ENCODE results near the gene CFAP221. TPM values are rescaled to one million over a fixed set of nuclear protein-coding genes. Genes with fewer than 3 reads are reported as not detected.

The CFAP221 gene
- 1 to 10 TPM in 1 of 10 donors, under 1 TPM in 9; 0.24 to 1.2 (median 0.82) TPM for polyA plus RNA-seq (ENCODE audit: insufficient read length in 10 of 10)
- long read RNA-seq, donor 1, result 0 reads
- long read RNA-seq, donor 2, result 0 reads
- long read RNA-seq, donor 3, result 0 reads
- long read RNA-seq, donor 4, result 0 reads
- long read RNA-seq, donor 5, result 0 reads
- long read RNA-seq, donor 6, result 0 reads
- long read RNA-seq, donor 7, result 0 reads
- long read RNA-seq, donor 8, result 0 reads
- long read RNA-seq, donor 9, result 0 reads

DNA sequence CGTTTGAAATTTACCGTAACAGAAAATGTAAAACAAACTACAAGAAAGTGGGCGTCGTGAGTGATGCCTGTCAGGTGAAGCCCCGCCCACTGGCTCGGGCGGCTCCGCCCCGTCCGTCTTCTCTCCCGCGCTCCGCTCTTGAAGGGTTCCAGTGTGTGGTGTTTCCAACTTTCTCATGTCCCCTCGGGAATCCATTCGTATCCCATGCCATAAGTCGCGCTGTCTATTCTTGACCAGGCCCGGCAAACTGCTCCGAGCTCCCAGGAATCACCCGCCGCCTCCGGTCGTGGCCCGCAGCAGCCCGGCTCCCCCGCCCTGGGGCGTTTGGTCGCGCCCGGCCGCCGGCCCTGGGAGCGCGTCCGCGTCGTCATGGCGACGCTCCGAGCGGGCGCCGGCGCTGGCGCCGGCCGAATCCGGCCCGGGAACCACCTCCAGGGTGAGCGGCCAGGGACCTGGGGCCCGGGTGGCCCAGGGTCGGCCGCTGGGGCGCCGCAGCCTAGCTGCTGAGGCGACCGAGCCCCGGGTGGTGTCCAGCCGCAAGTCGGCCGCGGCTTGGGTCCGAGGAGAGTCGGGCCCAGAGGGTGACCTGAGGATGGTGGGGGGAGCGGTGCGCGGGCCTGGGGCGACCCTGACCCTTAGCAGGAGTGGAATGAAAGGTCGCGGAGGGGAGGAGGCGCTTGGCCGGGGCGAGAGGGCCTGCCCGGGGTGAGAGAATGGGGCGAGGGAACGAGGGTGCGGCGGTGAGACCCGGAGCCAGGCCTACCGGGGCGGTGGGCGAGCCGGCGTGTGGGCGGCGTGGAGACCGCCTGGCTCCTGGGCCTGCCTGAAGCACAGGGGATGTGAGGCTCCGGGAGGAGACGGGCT is at the start of gene CFAP221:
Gene CFAP221 (plus strand): TSS at position 375 of the 864 bp plus-strand sequence. CDS start 1,683 bp downstream, outside the sequence.
- DNase-seq, result peak; percentile 42 to 89 (median 80)

DNA sequence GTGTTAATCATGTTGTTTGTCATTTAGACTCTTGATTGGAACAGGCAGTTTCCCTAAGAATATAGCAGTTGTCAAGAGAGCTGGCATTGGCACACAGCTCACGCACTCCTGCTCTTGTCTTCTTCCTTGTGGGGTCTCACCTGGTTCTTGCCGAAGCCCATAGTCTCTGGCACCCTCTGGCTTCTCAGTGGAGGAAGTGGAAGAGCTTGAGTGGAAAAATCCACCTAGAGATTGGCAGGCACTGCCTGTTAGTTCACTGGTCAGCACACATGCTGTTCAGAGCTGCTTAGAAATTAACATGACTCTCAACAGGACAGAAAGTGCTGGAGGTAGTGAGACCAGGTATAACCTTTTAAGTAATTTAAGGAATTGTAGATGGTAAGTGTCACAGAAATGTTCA is 48.3 kb upstream of the CFAP221 start:
- no peak for DNase-seq

DNA sequence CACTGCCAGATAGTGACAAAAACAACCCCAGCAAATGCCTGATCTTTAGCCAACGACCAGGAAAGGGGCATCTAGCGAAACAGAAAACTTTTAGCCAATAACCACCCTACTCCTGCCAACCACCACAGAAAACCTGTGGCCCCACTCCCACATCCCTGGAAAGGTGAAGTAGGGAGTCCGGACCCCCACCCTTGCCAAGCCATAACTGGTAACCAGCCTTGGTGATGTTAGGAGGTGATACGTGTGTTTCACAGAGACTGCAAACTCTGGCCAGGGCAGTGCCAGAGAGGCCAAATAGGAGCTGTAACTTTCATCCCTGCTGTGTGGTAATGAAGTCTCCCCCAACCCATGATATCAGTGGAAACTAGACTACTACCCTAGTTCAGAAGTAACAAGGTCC is 47.6 kb upstream of the CFAP221 start:
- no peak for DNase-seq

DNA sequence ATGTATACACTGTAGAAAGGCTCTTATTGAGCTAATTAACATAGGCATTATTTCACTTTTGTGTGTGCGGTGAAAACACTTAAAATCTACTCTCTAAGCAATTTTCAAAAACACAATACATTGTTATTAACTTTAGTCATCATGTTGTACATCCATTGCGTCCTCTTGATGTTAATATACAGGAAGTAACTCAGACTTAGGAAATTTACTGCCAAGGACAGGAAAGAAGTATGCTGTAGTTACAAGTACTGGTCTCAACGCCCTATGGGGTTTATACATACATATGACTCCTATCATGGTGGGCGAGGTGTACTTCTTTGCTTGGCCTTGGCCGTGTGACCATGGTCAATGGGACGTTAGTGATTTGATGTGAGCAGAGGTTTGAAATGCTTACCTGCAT is 35.5 kb upstream of the CFAP221 start:
- DNase-seq, result no peak

DNA sequence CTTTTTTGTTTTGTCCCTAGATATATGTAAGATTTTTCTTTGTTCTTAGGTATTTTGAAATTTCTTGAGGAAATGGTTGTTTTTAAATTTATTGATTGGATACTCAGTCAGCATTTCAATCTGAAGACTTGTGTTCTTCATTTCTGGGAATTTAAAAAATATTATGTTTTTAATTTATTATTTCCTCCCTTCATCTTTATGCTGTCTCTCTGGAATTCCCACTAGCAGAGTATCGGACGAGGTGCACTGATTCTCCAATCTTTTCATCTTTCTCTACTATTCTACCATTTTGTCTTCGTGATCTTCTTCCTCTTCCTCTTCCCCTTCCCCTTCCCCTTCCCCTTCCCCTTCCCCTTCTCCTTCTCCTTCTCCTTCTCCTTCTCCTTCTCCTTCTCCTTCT is 32.3 kb upstream of the CFAP221 start:
- no peak for DNase-seq

DNA sequence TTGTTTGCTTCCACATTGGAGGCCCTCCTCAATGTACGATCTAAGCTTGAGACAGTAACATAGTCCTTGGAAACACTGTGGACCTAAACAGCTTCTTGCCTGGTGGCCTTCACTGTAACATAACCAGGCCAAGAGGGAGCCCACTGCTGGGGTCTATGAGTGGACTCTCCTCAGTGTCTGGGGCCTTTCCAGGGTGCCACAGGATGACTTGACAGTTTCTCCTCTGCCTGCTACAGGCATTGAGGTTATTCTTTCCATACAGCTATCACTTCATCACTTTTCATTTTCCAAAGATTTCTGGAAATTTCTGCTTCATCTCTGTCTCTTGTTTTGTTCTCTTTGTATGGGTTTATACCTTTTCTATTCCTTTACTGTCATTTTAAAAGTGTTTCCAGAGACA is 31.3 kb upstream of the CFAP221 start:
- DNase-seq, result no peak

DNA sequence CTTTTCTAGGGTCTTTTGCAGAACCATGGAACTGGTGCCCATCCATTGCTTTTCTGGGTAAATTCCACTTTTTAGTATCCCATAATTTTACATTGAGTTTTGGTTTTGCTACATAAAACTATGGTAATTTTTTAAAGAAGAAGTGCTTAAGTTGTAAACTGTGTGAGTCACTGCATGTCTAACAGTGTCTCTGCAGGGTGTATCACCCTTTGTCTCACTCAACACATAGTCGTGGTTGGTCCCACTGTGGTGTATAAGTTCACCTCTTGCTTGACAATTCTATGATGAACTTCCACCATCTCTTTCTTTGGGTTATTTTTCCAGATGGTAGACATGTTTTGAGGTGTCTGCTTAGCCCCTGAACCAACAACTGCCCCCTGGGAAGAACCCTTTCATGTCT is 30.4 kb upstream of the CFAP221 start:
- DNase-seq, result no peak

DNA sequence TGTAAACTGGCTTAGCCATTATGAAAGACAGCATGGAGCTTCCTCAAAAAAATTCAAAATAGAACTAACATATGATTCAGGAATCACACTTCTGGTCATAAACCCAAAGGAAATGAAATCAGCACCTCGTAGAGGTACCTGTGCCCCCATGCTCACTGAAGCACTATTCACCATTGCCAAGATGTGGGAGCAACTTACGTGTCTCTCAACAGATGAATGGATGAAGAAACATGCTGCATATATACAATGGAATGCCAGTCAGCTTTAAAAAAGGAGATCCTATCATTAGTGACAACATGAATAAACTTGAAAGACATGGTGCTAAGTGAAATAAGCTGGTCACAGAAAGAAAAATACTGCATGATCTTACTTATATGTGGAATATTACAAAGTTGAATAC is 28.1 kb upstream of the CFAP221 start:
- no peak for DNase-seq

DNA sequence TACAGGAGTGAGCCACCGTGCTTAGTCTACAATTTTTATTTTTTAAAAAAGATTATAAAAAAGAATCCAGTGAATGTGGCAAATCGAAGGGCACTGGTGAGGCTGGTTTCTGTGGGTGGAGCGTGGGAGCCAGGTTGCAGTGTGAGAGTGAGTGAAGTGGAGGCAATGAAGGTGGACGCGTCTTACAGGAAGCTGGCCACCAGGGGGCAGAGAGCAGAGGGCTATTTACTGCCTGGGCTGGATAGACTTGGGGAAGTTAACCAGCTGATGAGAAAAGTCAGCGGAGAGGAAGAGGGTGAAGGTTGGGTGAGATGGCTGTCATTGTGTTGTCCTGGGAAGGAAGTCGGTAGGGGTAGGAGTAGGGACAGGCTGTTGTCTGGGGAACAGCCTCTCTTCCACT is 26.8 kb upstream of the CFAP221 start:
- DNase-seq, result peak in 2 of 3 donors; percentile 13 to 20

DNA sequence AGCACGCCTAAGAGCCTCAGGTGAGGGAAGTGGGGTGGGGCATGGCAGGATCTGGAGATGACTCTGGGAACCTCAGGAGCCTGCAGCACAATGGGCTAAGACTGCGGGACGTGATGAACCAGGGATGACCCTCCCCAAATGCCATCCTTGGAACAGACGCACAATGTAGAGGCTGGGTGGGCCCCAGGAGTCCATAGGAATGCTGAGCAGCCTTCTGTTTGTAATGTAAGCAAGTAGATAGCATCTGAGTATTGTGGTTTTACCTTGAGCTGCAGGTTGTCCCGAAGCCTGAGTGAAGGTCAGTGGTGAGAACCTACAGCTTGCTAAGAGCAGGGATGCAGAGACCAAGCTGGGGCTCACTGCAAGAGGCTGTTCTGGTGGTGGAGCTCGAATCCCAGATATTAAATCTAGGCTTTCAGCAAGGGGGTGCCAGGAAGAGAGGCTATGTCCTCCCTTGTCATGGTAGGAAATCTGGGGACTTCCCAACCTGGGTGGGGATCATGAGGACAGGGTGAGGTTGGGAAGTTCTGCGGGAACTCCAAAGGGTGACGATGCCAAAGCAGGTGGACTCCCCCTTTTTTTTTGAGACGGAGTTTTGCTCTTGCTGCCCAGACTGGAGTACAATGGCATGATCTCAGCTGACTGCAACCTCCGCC is 25.7 kb upstream of the CFAP221 start:
- DNase-seq, result no peak

DNA sequence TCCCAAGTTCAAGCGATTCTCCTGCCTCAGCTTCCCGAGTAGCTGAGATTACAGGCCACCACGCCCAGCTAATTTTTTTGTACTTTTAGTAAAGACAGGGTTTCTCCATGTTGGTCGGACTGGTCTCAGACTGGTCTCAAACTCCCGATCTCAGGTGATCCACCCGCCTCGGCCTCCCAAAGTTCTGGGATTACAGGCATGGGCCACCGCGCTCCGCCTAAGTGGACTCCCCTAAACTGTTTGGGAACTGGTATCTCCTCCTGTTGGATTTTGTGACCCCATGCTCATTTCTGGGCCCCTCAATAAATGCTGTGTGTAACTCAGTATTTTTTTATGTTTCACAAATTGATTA is 25.2 kb upstream of the CFAP221 start:
- no peak for DNase-seq

DNA sequence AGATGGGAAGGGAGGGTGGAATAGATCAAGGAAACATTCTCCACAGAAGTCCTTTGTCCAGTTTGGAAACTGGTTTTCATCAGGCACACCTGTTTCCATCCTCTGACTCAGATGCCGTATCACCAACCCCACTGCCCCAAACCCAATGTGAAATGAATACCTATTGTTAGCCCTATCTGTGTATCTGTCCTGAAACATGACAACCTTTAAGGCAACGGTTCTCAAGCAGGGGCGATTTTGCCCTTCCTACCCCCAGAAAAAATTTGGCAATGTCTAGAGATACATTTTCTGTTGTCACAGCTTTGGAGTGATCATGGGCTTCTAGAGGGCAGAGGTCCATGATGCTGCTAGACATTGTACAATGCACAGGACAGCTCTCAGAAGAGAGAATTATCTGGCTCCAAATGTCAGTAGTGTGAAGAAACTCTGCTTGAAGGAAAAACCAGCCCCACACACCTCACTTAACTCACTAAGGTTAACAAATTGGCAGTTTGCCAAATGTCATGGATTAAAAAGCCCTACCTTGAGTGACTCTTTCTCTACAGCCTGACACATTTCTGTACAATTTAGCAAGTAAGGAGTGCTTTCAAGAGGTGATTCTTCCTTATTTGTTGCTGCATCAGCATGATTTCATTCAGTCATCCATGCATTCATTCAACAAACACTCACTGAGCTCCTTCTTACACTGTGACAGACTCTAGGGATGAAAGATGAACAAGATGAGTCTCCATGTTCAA is 23.4 kb upstream of the CFAP221 start:
- DNase-seq, result no peak

DNA sequence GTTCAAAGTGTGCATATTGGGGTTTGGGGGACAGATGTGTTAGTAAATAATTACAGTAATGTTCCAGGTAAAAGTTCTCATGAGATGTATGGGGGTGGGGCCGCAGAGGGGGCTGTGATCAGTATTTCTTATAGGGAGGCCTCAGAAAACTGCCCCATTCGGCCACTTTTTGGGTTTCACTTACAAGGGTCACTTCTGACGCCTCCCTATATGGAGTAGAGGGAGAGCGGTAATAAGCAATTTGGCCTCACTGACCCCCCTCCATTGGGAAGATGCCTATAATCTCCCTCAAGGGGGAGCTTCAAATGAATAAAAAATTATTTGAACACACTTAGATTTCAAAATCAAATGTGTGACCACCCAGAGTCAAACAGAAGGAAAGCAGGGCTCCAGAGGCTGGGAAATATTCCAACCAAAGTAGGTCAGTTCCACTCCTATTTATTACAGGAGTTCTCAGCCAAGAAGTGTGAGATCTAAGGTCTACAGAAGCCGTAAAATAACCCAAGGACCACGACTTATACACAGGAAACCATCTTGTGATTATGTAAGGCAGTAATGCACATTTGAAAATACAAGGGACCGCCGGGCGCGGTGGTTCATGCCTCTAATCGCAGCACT is 22.7 kb upstream of the CFAP221 start:
- no peak for DNase-seq

DNA sequence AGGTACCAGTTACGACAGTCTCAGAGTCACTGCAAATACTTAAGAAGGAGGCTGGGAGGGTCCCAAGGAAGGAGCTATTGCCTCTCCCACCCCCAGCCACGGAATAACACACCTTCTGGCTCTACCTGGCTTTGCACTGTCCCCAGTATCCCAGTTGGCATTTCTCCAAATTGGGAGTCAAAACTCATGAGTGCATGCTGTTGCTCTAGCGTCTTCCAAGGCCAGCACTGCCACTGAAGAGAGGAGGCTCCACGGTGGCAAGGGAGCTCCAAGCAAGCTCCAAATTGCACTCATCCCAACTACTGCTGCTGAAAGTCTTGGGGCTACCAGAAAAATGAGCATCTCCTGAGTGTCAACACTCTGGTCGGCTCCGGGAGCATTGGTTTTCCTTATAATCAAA is 21.6 kb upstream of the CFAP221 start:
- no peak for DNase-seq

DNA sequence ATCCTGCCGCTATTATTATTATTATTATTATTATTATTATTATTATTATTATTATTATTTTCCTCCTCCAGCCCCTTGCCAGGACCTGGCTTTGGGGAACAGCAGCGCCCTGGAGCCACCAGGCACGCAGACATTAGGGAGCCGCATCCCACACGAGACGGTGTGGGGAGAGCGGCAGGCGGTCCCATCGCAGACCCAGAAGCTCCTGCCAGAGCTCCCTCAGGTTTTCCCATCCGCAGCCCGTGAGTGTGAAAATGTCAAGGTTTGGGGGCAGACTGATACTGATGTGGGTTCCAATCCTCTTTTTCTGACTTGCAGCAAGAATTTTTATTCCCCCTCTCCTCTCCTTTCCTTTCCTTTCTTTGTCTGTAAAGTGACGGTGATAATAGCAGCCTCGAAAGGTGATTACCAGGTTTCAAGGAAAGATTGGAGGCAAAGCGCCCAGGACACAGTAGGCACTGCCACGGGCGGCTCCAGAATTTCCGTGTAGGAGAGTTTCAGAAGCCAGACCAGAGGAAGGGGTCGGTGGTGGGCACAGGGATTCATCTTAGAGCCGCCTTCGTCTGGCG is 20.8 kb upstream of the CFAP221 start:
- no peak for DNase-seq

DNA sequence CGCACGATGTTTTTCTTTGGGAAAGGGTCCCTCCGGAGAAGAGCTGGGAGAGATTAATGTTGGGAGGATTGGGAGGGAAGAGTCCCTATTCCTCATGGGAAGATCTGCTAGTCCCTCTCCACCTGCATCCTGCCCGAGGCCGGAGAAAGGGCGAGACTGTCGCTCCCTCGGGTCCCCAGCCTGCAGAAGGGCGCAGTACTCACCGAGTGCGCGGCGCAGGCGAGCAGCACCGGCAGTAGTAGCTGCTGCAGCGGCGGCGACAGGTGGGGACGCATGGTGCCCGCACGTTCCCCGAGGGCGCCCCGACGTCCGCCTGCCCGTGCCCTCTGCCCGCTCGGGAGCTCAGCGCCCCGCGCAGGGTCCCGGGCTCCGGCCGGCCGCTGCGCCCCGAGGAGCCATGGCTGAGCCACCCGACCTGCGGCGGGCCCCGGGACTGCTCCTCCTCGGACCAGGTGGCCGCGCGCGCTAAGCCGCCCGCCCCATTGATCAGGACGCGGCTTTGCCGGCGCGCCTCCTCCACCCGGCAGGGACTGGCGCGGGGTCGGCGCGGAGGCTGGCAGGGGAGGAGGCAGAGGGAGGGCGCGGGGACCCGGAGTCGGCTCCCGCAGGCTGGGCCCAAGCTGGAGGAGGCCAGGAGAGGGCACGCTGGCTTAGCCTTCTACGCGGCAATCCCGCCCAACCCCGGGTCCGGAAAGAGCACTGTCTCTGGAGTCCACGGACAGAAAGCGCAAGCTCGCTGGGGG is 20.1 kb upstream of the CFAP221 start, which contains the start of gene SCTR:
Gene SCTR (minus strand): TSS at position 532 of the 743 bp plus-strand sequence. CDS start 257 bp downstream, at position 275.
- no peak for DNase-seq

DNA sequence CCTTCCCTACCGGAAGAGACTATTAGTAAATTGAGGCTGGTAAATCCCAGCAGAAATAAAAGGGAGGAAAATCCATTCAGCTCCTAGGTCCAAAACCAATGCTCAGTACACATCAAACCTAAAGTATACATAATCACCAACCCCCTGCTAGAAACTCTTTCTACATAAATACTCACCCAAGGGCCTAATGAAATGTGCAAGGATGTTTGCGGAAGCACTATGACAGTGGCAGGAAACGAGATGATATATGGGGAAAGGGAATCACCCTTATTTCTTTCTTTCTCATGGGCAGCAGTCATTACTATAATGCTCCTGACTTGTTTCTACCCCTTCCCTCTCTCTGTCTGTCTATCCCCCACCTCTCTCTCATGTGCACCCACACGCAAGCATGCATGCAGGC is 18.6 kb upstream of the CFAP221 start:
- DNase-seq, result no peak

DNA sequence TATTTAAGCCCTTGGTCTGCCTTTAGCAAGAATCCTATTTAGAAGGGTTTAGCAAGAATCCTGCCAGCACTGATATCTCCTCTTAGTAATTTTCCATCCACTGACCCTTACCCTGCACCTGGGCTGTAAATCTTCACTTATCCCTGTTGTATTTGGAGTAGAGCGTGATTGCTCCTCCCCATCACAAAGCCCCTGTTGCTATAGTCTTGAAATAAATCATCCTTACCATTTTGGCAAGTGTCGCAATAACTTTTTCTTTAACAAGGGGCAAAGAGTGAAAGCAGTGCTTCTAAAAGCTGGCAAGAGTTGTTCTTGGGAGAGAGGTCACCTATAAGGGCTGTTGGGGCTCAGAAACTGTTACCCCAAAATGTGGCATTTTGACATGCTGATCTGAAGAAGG is 16.2 kb upstream of the CFAP221 start:
- DNase-seq, result no peak

DNA sequence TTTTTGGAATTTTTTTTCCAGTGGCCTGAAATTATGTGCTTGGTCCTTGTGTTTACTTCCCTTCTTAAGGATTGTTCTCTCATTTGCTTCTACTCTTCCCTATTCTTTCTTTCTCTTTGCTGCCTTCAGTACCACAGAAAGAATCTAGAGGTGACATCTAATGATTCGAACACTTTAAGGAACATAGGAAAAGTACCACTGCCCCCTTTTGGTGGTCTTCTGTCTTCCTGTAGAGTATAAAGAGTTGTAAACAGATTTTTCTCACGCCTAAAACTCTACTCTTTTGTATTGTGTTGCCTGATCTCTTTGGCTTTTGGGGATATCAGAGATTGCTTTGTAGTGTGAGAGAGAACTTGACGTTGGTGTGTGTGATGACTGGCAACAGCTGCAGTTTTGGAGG is 13.0 kb upstream of the CFAP221 start:
- no peak for DNase-seq

DNA sequence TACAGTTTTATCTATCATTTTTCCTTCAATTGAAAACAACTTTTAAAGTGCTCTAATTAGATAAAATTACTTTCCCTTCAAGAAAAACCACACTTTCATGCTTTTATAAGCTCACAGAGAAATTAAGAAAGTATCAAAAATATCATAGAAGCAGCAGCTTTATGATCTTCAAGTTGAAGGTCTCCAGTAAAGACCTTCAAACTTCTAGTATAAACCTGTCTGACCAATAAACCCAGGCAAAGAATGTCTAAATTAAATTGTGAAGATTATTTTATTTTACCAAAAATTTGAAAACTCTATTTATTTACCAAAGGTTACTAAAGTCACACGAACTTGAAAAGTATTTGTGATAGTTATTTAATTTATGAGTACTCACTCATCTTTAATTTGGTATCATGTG is 10.7 kb upstream of the CFAP221 start:
- no peak for DNase-seq

DNA sequence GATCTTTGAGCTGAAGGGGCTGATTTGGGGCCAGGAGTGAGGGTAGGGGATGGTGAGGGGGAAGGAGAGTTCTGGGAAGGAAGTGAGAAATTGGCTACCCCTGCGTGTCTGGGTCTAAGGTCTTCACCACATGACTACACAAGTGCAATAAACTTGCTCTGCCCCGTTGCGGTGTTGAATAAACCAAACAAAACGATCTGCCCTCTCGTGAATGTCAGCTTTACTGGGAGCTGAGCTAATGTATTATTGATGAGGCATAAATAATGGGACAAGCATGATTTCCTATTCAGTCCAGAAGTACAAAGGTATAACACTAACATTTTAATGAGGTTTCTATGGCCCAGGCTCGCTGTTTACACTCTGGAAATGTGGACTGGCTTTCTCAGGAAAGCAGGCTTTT is 8.0 kb upstream of the CFAP221 start:
- DNase-seq, result no peak
